T-cell (primary cell): ENCODE results near the gene SMPD3. TPM values are rescaled to one million over a fixed set of nuclear protein-coding genes. Genes with fewer than 3 reads are reported as not detected.

Experiments used
- ATAC-seq, 4 experiments: fragments of 200-7000 bp in 3 of 4; fragments of 150-1000 bp in 1 of 4; cut with Tn5 transposase; replicated peaks in 1 of 4; 1 replicate in 3 of 4; 2 replicates in 1 of 4; pipeline ENCODE4 v1.10.0; 2021; ENCODE audit warnings: moderate library complexity in 3 of 4, mild to moderate bottlenecking in 2 of 4, moderate number of reproducible peaks in 1 of 4
- CTCF ChIA-PET, 2 donors: fragments of 300-600 bp; sonication (Branson Sonifier 250); formaldehyde crosslinking; loops; one replicate each; lab custom pipeline; 2022; ENCODE audit warnings: antibody characterized with exemption in 2 of 2; lab: Charles Lee
- POLR2A ChIA-PET, 2 donors: fragments of 300-600 bp; sonication (Branson Sonifier 250); formaldehyde crosslinking; loops; one replicate each; lab custom pipeline; 2022; ENCODE audit warnings: antibody characterized with exemption in 2 of 2; lab: Charles Lee
- DNase-seq, 35 experiments: peaks; one replicate each; pipeline versions ENCODE4 v3.0.0 to v3.0.0-alpha.2; 2013 to 2023
- H3K27ac ChIP-seq: one replicate; pipeline ENCODE4 v1.5.1; 2013; ENCODE audit warnings: low read length
- H3K27me3 ChIP-seq, 2 experiments: replicated peaks in 1 of 2; 1 replicate in 1 of 2; 2 replicates in 1 of 2; pipeline versions ENCODE4 v1.6.1 to v1.7.0; 2013; ENCODE audit warnings: low read length in 1 of 2, mixed read lengths in 1 of 2; ENCODE audit not compliant: control insufficient read depth in 2 of 2, insufficient read depth in 2 of 2; ENCODE audit errors: extremely low read depth in 1 of 2
- H3K36me3 ChIP-seq, 2 donors: 1 replicate in 1 of 2; 2 replicates in 1 of 2; pipeline versions ENCODE4 v1.6.1 to v1.7.0; 2013; ENCODE audit warnings: low read length in 1 of 2; ENCODE audit not compliant: control insufficient read depth in 2 of 2, insufficient read depth in 1 of 2; ENCODE audit errors: extremely low read depth in 1 of 2
- H3K4me1 ChIP-seq, 2 experiments: 1 replicate in 1 of 2; 2 replicates in 1 of 2; pipeline versions ENCODE4 v1.6.1 to v1.7.0; 2013; ENCODE audit warnings: low read length in 2 of 2, mixed read lengths in 1 of 2; ENCODE audit not compliant: insufficient read depth in 2 of 2, control insufficient read depth in 1 of 2; ENCODE audit errors: extremely low read depth in 1 of 2
- H3K4me3 ChIP-seq, 2 donors: 1 replicate in 1 of 2; 2 replicates in 1 of 2; pipeline versions ENCODE4 v1.5.1 to v1.7.0; 2013; ENCODE audit warnings: mild to moderate bottlenecking in 2 of 2, low read length in 1 of 2, moderate library complexity in 1 of 2; ENCODE audit not compliant: control insufficient read depth in 1 of 2; ENCODE audit errors: extremely low read depth in 1 of 2
- H3K9me3 ChIP-seq: 2 replicates; pipeline ENCODE4 v1.7.0; 2013
- H3K27ac Mint-ChIP-seq, 2 donors: one replicate each; pipeline ENCODE4 v1.8.0; 2020 to 2021; ENCODE audit warnings: mild to moderate bottlenecking in 2 of 2, mixed read lengths in 2 of 2
- H3K27me3 Mint-ChIP-seq, 2 donors: one replicate each; pipeline ENCODE4 v1.8.0; 2021 to 2022; ENCODE audit warnings: mixed read lengths in 2 of 2
- H3K36me3 Mint-ChIP-seq: one replicate; pipeline ENCODE4 v1.8.0; 2021; ENCODE audit warnings: mixed read lengths
- H3K4me1 Mint-ChIP-seq, 3 donors: one replicate each; pipeline ENCODE4 v1.8.0; 2020 to 2022; ENCODE audit warnings: mixed read lengths in 3 of 3, mild to moderate bottlenecking in 1 of 3
- H3K4me3 Mint-ChIP-seq, 3 donors: one replicate each; pipeline ENCODE4 v1.8.0; 2020 to 2022; ENCODE audit warnings: mild to moderate bottlenecking in 3 of 3, mixed read lengths in 3 of 3, moderate library complexity in 3 of 3
- H3K9me3 Mint-ChIP-seq, 3 donors: one replicate each; pipeline ENCODE4 v1.8.0; 2020 to 2022; ENCODE audit warnings: mixed read lengths in 3 of 3
- WGBS: methylation state at CpG from one replicate; pipeline ENCODE4 v1.1.5; 2013; ENCODE audit warnings: missing lambda C conversion rate; ENCODE audit not compliant: insufficient coverage; 5-methylcytosine and 5-hydroxymethylcytosine counted together
- total RNA-seq, 35 experiments: library from RNA in 6 of 35; stranded (reverse) in 6 of 35; fragments of 120-200 nt in 1 of 35; gene quantifications; one replicate each; pipeline versions ENCODE4 v1.2.1 to v1.2.4 and lab custom pipeline; 2013 to 2026

SMPD3 gene
- total RNA-seq, 5 donors from 2014 or later (not counting 1 experiment from before 2014, with no cell fraction given): 0.93 to 2.3 (median 1.7) TPM

DNA sequence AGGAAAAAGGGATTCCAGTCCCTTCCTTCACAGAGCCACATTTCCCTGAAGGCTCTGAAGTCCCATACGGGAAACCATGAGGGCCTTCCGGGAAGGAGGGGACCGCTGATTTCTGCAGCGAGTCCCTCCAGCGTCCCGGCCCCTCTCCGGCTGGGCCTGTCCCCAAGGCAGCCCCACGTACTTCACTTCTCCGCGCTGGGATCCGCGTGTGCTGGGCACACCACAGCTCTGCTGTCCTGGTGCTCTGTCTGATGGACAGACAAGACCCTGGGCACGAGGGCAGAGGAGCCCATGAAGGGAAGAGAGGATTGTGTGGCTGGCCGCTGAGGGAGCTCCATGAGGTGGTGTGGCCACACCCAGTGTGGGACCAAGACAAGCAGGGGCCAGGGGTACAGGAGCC lies 80.4 kb downstream of the SMPD3 start:
- ATAC-seq (no peak), DNase-seq (no peak)
- no peaks in the 10 kb centered on the region for H3K9me3 ChIP-seq
- CTCF ChIA-PET: no interaction called here
- Mint-ChIP-seq H3K4me3 (peak overlapping the region in 1 of 3 donors; percentile 75), H3K9me3 (no peaks in the 10 kb centered on the region), H3K4me1 (peaks cover 47 to 63% (median 48%) of the 10 kb centered on the region in 3 donors), H3K27me3 (peaks cover 2 to 4% of the 10 kb centered on the region in 2 donors), H3K36me3 (no peaks in the 10 kb centered on the region), H3K27ac (no peak overlapping the region)
- H3K36me3 ChIP-seq: no peaks in the 10 kb centered on the region
- peaks cover 15 to 60% of the 10 kb centered on the region in 2 experiments for H3K4me1 ChIP-seq
- 86% methylated on average over 14 of the region's 14 CpGs for WGBS
- POLR2A ChIA-PET: interaction anchor here in 1 of 2 donors (0.6 kb wide), 1 partner anchor 764 kb away, joined by 6 read pairs; no protein-coding TSS in a partner anchor
- no peak overlapping the region for H3K4me3 ChIP-seq
- H3K27ac ChIP-seq: no peak overlapping the region
- peaks cover 0 to 45% of the 10 kb centered on the region in 2 experiments for H3K27me3 ChIP-seq

DNA sequence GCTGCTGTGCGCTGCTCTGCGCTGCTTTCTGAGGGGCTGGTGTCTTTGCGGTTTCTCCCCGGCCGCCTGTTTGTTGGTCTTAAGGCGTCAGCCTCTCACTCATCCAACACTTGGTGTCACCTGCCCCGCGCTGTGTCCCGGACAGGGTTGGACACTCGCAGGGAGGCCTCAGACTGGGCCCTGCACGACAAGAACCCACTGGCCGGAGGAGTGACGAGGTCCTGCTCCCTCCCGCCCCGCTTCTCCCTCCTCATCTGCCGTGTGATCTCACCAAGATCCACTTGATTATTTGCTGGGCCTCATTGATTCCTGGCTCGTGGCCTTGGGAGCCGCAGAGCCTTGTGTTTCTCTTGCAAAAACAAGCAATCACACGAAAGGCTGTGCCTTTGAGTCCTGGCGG lies 80.9 kb downstream of the SMPD3 start:
- Histone ChIP-seq H3K27ac (no peak overlapping the region), H3K27me3 (peaks cover 0 to 45% of the 10 kb centered on the region in 2 experiments), H3K9me3 (no peaks in the 10 kb centered on the region), H3K4me1 (peaks cover 15 to 60% of the 10 kb centered on the region in 2 experiments), H3K4me3 (no peak overlapping the region), H3K36me3 (no peaks in the 10 kb centered on the region)
- Mint-ChIP-seq H3K27ac (no peak overlapping the region), H3K4me3 (peak overlapping the region in 1 of 3 donors; percentile 75), H3K27me3 (peaks cover 2 to 4% of the 10 kb centered on the region in 2 donors), H3K36me3 (no peaks in the 10 kb centered on the region), H3K9me3 (no peaks in the 10 kb centered on the region), H3K4me1 (peaks cover 47 to 63% (median 48%) of the 10 kb centered on the region in 3 donors)
- no peak for DNase-seq
- POLR2A ChIA-PET: interaction anchor here in 1 of 2 donors (0.6 kb wide), 1 partner anchor 764 kb away, joined by 6 read pairs; no protein-coding TSS in a partner anchor
- CTCF ChIA-PET: interaction anchor here in 1 of 2 donors (0.7 kb wide), 1 partner anchor 68 kb away, joined by 4 read pairs; no protein-coding TSS in a partner anchor
- WGBS: 89% methylated on average over 16 of the region's 20 CpGs
- no peak for ATAC-seq

DNA sequence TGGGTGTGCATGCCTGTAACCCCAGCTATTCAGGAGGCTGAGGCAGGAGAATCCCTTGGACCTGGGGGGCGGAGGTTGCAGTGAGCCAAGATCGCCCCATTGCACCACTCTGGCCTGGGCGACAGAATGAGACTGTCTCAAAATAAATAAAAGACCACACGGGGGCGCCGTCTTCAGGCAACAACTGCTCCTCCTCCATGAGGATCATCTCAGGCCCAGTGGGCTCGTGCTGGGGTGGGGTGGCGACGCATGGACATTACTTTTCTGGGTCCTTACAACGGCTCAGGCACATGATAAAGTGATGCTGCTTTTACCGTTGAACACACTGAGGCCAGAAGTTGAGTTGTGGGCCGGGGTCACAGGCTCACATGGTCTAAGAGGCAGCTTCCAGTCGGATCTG lies 81.3 kb downstream of the SMPD3 start:
- H3K27ac Mint-ChIP-seq: no peak overlapping the region
- H3K4me3 Mint-ChIP-seq: peak overlapping the region in 1 of 3 donors; percentile 75
- Histone ChIP-seq H3K9me3 (no peaks in the 10 kb centered on the region), H3K4me3 (no peak overlapping the region), H3K36me3 (no peaks in the 10 kb centered on the region), H3K27me3 (peaks cover 0 to 45% of the 10 kb centered on the region in 2 experiments), H3K4me1 (peaks cover 15 to 56% of the 10 kb centered on the region in 2 experiments), H3K27ac (no peak overlapping the region)
- WGBS: 70% methylated on average over 10 of the region's 13 CpGs
- peak in 21 of 35 experiments; percentile 17 to 68 (median 35) for DNase-seq
- no peaks in the 10 kb centered on the region for H3K9me3 Mint-ChIP-seq
- peak in 1 of 4 experiments; percentile 33 for ATAC-seq
- ChIA-PET POLR2A (no interaction called here), CTCF (interaction anchor here in 1 of 2 donors (0.5 to 0.7 kb wide), 3 partner anchors 68 to 217 kb away, joined by 4 to 12 read pairs (median 7); no protein-coding TSS in a partner anchor)
- peaks cover 47 to 63% (median 47%) of the 10 kb centered on the region in 3 donors for H3K4me1 Mint-ChIP-seq
- H3K36me3 Mint-ChIP-seq: no peaks in the 10 kb centered on the region
- H3K27me3 Mint-ChIP-seq: peaks cover 2 to 4% of the 10 kb centered on the region in 2 donors

DNA sequence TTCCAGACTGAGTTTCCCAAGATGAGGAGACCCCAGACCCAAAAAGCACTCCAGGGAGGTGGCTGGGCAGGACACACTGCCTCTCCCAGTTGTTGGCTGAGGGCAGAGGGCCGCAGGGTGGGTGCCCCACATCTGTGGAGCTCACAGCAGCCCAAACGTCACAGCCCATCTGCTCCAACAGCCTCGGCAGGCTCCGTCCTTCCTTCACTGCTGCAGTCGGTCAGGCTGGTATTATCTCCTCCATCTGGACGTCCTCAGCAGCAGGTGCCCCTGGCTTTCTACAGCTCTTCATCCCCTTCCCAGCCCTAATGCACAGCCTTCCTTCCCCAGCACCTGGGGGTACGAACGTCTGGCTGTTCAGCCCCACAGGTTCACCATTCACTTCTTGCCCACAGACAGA lies 82.2 kb downstream of the SMPD3 start:
- no peaks in the 10 kb centered on the region for H3K36me3 ChIP-seq
- DNase-seq: no peak
- H3K4me3 Mint-ChIP-seq: no peak overlapping the region
- no peaks in the 10 kb centered on the region for H3K9me3 Mint-ChIP-seq
- H3K4me1 ChIP-seq: peaks cover 15 to 46% of the 10 kb centered on the region in 2 experiments
- 81% methylated on average over 8 of the region's 8 CpGs for WGBS
- peaks cover 2 to 4% of the 10 kb centered on the region in 2 donors for H3K27me3 Mint-ChIP-seq
- ChIA-PET POLR2A (no interaction called here), CTCF (interaction anchor here in 1 of 2 donors (0.7 kb wide), 1 partner anchor 145 kb away, joined by 12 read pairs; no protein-coding TSS in a partner anchor)
- peaks cover 0 to 45% of the 10 kb centered on the region in 2 experiments for H3K27me3 ChIP-seq
- H3K9me3 ChIP-seq: no peaks in the 10 kb centered on the region
- no peaks in the 10 kb centered on the region for H3K36me3 Mint-ChIP-seq
- H3K27ac ChIP-seq: no peak overlapping the region
- no peak overlapping the region for H3K27ac Mint-ChIP-seq
- no peak for ATAC-seq
- peaks cover 42 to 60% (median 42%) of the 10 kb centered on the region in 3 donors for H3K4me1 Mint-ChIP-seq
- no peak overlapping the region for H3K4me3 ChIP-seq

- H3K4me1 Mint-ChIP-seq: peaks cover 36 to 54% (median 36%) of the 10 kb centered on the region in 3 donors
- CTCF ChIA-PET: no interaction called here
Observed at GRCh38 chr16:68365167-68365817, 83.0 kb downstream of the SMPD3 start.

DNA sequence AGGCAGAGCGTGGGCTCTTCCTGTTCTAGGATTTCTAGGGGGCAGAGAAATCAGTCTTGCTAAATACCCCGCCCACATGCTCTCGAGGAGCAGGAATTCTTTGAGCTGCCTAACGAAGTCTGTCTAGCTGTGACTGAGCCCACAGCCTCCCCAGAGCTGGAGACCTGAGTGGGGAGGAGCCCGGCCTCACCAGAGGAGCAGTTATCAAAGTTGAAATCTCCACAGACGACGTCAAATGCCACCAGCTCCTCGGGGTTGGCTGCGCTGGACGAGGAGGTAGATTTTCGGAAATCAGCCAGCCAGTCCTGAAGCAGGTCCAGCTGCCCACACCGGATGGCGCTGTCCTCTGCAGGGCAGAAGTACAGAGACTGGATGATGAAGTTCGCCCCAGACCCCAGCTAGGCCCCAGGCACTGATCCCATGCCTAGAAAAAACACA lies 83.7 kb downstream of the SMPD3 start:
- ChIA-PET POLR2A (no interaction called here), CTCF (no interaction called here)
- H3K27me3 ChIP-seq: peaks cover 0 to 41% of the 10 kb centered on the region in 2 experiments
- no peaks in the 10 kb centered on the region for H3K9me3 ChIP-seq
- peaks cover 29 to 47% (median 29%) of the 10 kb centered on the region in 3 donors for H3K4me1 Mint-ChIP-seq
- H3K9me3 Mint-ChIP-seq: no peaks in the 10 kb centered on the region
- peaks cover 2 to 5% of the 10 kb centered on the region in 2 donors for H3K36me3 ChIP-seq
- no peak overlapping the region for H3K27ac ChIP-seq
- peaks cover 4% of the 10 kb centered on the region for H3K36me3 Mint-ChIP-seq
- no peak overlapping the region for H3K4me3 ChIP-seq
- H3K27ac Mint-ChIP-seq: no peak overlapping the region
- H3K4me3 Mint-ChIP-seq: no peak overlapping the region
- ATAC-seq (no peak), DNase-seq (no peak)
- 56% methylated on average over 11 of the region's 14 CpGs for WGBS
- peaks cover 10 to 31% of the 10 kb centered on the region in 2 experiments for H3K4me1 ChIP-seq
- peaks cover 2 to 4% of the 10 kb centered on the region in 2 donors for H3K27me3 Mint-ChIP-seq

More at GRCh38 chr16:68365167-68365817, 83.0 kb downstream of the SMPD3 start:
- Mint-ChIP-seq H3K27me3 (peaks cover 2 to 4% of the 10 kb centered on the region in 2 donors), H3K4me3 (no peak overlapping the region), H3K9me3 (no peaks in the 10 kb centered on the region), H3K36me3 (peaks cover 4% of the 10 kb centered on the region), H3K27ac (no peak overlapping the region)
- Histone ChIP-seq H3K27ac (no peak overlapping the region), H3K4me3 (no peak overlapping the region), H3K9me3 (no peaks in the 10 kb centered on the region), H3K4me1 (peaks cover 15 to 39% of the 10 kb centered on the region in 2 experiments), H3K36me3 (peaks cover 0 to 5% of the 10 kb centered on the region in 2 donors), H3K27me3 (peaks cover 0 to 41% of the 10 kb centered on the region in 2 experiments)
- no peak for ATAC-seq
- WGBS: 82% methylated on average over 11 of the region's 18 CpGs
- POLR2A ChIA-PET: no interaction called here
- no peak for DNase-seq
